HG02571 (cell line): ENCODE results near the gene LZTR1.

Experiments used
- ATAC-seq: cut with Tn5 transposase; IDR thresholded peaks from one replicate; pipeline ENCODE4 v1.9.1; 2021; ENCODE audit warnings: mild to moderate bottlenecking, moderate library complexity; ENCODE audit not compliant: unreplicated experiment

The LZTR1 gene

GRCh38 chr22:20949698-20950183, 32.4 kb upstream of the LZTR1 start:
- ATAC-seq: no peak

DNA sequence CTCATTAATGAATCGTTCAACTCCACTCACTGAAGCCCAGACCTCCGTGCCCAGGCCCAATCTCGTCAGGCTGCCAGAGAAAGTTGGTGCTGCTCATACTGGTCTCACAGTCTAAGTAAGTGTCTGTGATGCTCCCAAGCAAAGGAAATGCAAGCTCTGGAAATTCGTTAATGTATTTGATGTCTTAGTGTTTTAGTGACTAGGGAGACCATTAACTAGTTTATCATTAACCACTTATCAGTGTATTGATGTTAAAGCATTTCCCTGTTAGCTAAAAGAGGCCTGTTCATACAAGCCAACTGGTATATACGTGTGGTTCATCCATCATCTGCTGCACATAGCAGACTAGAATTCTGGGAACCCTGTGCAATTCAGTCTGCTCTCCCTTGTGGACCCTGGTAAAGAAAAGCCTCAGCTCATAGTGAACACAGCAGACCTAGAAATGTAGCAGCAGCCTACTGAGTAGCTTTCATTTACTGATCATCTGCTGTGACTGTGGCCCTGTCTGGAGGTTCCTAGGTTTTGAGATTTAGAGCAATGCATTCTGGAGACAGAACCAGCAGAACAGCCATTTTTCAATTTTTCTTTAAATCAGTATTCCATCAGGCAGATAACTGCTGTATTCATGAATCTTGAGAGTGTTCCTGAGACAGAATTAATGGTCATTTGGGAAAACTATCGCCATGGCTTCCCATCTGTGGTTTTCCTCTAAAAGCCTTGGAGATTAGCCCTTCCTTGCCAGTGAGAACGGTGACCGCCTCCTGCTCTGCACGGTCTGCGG, 30.8 kb upstream of the LZTR1 start:
- no peak for ATAC-seq

- ATAC-seq: no peak
These were observed 30.1 kb upstream of the LZTR1 start for GRCh38 chr22:20951932-20952380.

DNA sequence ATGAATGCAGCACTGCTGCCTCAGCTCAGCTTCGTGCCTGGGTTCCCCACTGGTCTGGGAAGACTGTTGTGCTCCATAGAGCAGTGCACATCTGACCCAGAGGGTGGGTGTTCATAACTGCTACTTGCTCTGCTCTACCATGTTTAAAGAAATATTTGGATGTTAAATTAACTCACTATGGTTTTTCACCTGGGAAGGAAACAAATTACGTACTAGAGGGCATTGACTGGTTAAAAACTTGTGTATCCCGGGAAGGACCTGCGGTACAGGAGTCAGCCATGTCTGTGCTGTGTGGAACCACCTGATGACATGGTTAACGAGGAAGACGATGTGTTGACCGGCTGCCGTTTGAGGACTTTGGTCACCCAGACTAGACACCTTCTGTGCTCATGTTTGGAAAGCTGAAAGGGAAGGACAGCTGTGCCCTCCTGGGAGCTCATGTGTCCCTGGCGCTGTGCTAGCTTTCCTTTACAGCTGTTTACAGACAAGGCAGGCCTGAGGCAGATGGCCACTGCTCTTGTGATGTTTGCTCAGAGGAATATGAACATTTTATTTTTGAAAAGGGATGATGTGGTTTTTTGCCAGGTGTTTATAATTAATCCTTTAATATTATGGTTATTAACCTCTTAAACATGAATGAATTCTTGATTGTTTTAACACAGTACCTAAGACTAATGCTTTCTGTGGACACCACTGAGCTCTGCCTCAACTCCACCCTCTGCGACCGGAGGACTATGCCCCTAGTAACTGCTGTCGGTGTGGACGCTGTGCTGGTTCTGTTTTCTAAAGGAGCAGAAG, 29.4 kb upstream of the LZTR1 start:
- ATAC-seq: no peak

DNA sequence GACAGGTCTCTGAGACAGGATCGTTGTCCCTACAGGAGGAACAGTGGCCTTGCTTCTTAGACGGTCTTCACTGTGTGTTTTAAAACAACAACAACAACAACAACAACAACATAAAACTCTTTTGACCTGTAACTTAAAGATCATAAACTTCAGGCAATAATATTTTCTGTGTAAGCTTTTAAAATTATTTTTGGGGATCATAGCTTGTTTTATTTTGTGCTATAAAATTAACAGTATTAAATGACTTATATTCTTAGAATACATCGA, 28.8 kb upstream of the LZTR1 start:
- ATAC-seq: no peak

DNA sequence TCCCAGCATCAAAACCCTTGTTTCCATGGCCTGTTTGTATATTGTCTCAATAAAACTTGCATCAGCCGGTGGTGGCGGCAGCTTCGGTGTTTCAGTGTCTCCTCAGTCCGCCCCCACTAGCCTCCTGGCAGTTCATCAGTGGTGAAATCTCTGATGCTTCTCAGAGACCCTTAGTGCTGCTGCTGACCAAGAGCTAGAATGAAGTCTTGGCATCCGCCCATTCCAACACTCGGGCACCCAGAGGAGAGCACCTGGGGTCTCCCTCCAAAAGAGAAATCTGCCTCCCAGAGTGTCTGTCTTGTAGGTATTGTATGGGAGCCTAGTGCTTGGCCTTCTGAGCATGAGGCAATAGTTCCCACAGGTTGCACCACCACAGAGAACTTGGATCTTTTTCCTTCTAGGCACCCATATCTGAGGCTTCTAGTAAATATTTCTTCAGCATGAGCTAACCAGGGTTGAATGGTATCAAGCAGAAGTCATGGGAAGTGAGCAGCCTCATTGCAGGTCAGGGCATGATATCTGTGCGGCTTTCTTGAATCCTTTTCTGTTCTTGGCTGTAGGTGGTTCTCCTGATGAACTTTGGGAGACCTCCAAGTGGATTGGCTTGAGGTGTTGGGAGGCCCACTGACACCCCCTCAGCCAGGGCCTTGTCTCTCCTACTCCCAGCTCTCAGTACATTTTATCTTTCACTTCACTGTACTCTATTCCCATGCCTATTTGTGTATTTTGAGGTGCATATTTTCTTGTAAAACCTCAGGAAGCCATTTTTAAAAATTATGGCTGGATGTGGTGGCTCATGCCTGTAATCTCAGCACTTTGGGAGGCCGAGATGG, 28.2 kb upstream of the LZTR1 start:
- ATAC-seq: no peak

- ATAC-seq: no peak
These were observed 26.5 kb upstream of the LZTR1 start for GRCh38 chr22:20955548-20955947.

DNA sequence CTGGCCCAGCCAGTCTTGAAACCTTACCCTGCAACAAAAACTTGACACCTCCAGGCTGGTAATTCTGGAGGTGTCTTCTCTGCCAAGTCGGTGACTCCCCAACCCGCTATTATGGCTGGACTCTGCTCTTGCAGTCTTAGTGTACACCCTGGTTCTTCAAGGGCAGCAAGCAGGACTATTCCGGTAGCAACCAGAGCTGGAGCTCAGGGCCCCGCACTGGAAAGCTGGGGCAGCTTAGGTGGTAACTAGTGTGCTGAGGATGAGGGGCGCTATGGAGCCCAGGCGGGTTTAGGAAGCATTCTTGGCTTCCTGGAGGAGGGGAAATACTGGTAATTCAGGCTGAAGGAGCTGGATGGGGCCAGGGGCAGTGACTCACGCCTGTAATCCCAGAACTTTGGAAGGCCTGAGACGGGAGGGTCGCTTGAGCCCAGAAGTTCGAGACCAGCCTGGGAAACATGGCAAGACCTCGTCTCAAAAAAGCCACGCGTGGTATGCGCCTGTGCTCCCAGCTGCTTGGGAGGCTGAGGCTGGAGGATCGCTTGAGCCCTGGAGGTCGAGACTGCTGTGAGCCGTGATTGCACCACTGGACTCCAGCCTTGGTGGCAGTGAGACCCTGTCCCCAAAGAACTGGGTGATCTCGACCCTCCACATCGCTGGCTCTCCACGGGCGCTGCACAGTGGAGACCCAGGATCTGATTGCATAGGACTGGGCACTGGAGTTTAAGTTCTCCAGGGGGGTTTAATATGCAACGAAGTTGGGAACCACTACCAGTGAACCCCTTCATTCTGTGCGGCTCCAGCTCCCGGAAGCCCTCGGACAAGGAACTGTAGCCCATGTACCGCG, 25.6 kb upstream of the LZTR1 start:
- ATAC-seq: no peak

DNA sequence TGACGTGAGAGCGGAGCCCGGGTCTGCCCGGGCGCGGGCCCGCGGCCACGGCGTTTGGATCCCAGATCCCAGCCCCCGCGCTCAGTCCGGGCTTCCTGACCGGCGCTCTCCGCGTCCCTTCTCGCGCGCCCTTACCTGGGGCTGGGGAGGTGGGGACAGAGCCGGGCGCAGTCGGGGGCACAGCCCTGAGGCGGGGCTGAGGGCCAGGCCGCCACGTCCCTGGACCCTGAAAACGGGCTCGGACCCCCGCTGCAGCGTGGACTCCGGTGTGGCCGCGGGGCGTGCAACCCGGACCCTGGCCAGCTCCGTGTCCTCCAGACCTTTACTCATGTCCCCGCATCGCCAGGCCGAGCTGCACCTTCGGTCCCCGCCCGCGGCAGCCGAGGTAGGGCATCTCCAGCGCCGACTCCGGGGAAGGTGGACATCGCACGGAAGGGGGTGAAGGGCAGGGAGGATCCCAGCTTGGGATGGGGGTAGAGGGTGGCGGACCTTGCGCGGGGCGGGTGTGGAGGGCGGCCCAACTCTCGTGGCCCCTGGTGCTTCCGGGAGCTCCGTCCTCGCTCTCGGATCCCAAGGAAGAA, 24.9 kb upstream of the LZTR1 start:
- ATAC-seq: no peak

DNA sequence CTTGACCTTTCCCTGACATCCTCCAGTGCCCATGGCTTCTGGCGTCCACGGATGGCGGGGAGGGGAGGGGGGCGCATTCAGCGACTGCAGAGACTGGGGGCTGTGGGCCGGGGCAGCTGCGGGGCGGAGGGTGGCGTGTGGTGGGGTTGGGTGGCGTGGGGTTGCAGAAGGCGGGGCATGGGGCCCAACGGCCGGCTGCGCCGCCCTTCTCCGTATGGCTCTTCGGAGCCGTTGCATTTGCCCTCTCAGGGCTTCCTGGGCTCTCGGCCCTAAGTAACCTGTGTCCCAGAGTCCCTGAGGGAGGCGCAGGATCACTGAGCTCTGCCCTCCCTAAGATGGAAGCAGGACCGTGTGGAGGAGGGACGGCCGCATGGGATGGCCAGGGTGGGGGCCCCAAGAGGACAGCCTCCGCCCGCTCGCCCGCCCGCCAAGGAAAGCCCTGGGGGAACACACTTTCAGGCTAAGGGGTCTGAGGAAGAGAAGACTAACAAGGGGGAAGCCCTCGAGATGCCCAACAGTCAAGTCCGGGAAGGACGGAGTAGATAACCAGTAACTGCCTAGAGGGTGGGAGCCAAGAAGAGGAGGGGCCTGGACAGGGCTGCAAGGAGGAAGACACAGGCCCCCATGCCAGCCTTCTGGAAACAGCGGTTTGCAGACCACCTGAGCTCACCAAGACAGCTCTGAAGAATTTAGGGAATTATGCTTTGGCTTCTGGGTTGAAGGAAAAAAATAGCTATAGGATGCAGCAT, 24.2 kb upstream of the LZTR1 start:
- no peak for ATAC-seq

GRCh38 chr22:20959578-20960461, 22.3 kb upstream of the LZTR1 start:
- no peak for ATAC-seq

GRCh38 chr22:20960609-20961008, 21.5 kb upstream of the LZTR1 start:
- ATAC-seq: no peak

- no peak for ATAC-seq
These were observed 19.6 kb upstream of the LZTR1 start for GRCh38 chr22:20962491-20962945.

- ATAC-seq: no peak
These were observed 18.7 kb upstream of the LZTR1 start for GRCh38 chr22:20963201-20964052.

GRCh38 chr22:20964090-20964798, 17.9 kb upstream of the LZTR1 start:
- ATAC-seq: no peak

DNA sequence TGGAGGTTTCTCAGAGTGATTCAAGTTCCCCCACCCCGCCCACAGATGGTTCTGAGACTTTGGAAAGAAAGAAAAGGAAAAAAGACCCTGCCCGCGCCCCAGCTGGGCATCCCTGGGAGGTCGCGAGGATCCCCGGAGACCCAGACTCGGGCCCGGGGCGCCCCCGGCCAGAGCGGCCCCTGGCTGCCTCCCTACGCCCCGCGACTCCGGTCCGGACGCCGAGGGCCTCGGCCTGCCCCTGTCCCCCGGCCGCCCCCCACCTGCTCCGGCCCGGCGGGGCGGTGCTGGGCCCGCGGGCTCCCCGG, 17.3 kb upstream of the LZTR1 start:
- no peak for ATAC-seq
